Mesenchymal stem cell (in vitro differentiated cells and primary cell): Measurements from ENCODE around the gene MARF1.
A peak's percentile ranks its signal among the peaks of the same experiment; 100 is the strongest.

Experiments
- DNase-seq: peaks from one replicate; pipeline ENCODE4 v3.0.0-alpha.2; 2013
- H2AFZ ChIP-seq: one replicate; pipeline ENCODE4 v1.6.1; 2013; ENCODE audit warnings: low read depth, mild to moderate bottlenecking, control low read depth, inconsistent platforms, low read length, moderate library complexity
- H2AK5ac ChIP-seq: 2 replicates; pipeline ENCODE4 v1.6.1; 2013; ENCODE audit warnings: low read length, moderate library complexity, mild to moderate bottlenecking, inconsistent platforms; ENCODE audit not compliant: severe bottlenecking
- H2BK120ac ChIP-seq: one replicate; pipeline ENCODE4 v1.6.1; 2013; ENCODE audit warnings: low read depth, mild to moderate bottlenecking, inconsistent platforms, low read length, moderate library complexity
- H2BK12ac ChIP-seq, 2 experiments: one replicate each; pipeline ENCODE4 v1.6.1; 2013; ENCODE audit warnings: inconsistent platforms in 2 of 2, low read length in 2 of 2, mild to moderate bottlenecking in 2 of 2, moderate library complexity in 2 of 2, control low read depth in 1 of 2
- H2BK15ac ChIP-seq: one replicate; pipeline ENCODE4 v1.6.1; 2013; ENCODE audit warnings: mild to moderate bottlenecking, low read depth, inconsistent platforms; ENCODE audit not compliant: poor library complexity, severe bottlenecking
- H2BK5ac ChIP-seq: 2 replicates; pipeline ENCODE4 v1.6.1; 2013; ENCODE audit warnings: low read depth, mild to moderate bottlenecking, low read length, control low read depth, inconsistent platforms; ENCODE audit not compliant: poor library complexity, severe bottlenecking
- H3K14ac ChIP-seq, 2 experiments: one replicate each; pipeline ENCODE4 v1.6.1; 2013; ENCODE audit warnings: inconsistent platforms in 2 of 2, low read length in 2 of 2, control low read depth in 1 of 2, mild to moderate bottlenecking in 1 of 2, moderate library complexity in 1 of 2
- H3K18ac ChIP-seq, 2 experiments: one replicate each; pipeline ENCODE4 v1.6.1; 2013; ENCODE audit warnings: inconsistent platforms in 2 of 2, low read length in 2 of 2, control low read depth in 1 of 2, low read depth in 1 of 2, mild to moderate bottlenecking in 1 of 2
- H3K23ac ChIP-seq, 2 experiments: one replicate each; pipeline ENCODE4 v1.6.1; 2013; ENCODE audit warnings: inconsistent platforms in 2 of 2, low read length in 2 of 2, mild to moderate bottlenecking in 2 of 2, moderate library complexity in 2 of 2, control low read depth in 1 of 2
- H3K27ac ChIP-seq: 2 replicates; pipeline ENCODE4 v1.5.1; 2013; ENCODE audit warnings: mild to moderate bottlenecking, moderate library complexity, low read length, control low read depth, inconsistent platforms; ENCODE audit not compliant: poor library complexity, severe bottlenecking
- H3K27me3 ChIP-seq, 2 experiments: 2 replicates each; pipeline versions ENCODE4 v1.6.1 to v1.7.0; 2013; ENCODE audit warnings: low read length in 2 of 2, mild to moderate bottlenecking in 2 of 2, moderate library complexity in 2 of 2, control low read depth in 1 of 2, inconsistent platforms in 1 of 2; ENCODE audit not compliant: control insufficient read depth in 1 of 2, insufficient read depth in 1 of 2
- H3K36me3 ChIP-seq, 2 experiments: 2 replicates each; pipeline versions ENCODE4 v1.6.1 to v1.7.0; 2013; ENCODE audit warnings: low read length in 2 of 2, control low read depth in 1 of 2, inconsistent platforms in 1 of 2, low read depth in 1 of 2, mild to moderate bottlenecking in 1 of 2; ENCODE audit not compliant: insufficient read depth in 2 of 2, control insufficient read depth in 1 of 2
- H3K4ac ChIP-seq, 2 experiments: one replicate each; pipeline ENCODE4 v1.6.1; 2013; ENCODE audit warnings: inconsistent platforms in 2 of 2, low read length in 2 of 2, mild to moderate bottlenecking in 2 of 2, moderate library complexity in 2 of 2, control low read depth in 1 of 2, low read depth in 1 of 2
- H3K4me1 ChIP-seq: 2 replicates; pipeline ENCODE4 v1.6.1; 2013; ENCODE audit warnings: low read depth, low read length, control low read depth; ENCODE audit not compliant: control insufficient read depth, insufficient read depth
- H3K4me2 ChIP-seq: 2 replicates; pipeline ENCODE4 v1.6.1; 2013; ENCODE audit warnings: low read length, mild to moderate bottlenecking, inconsistent platforms; ENCODE audit not compliant: poor library complexity, severe bottlenecking
- H3K4me3 ChIP-seq, 2 experiments: 2 replicates each; pipeline versions ENCODE4 v1.5.1 to v1.7.0; 2013; ENCODE audit warnings: low read length in 2 of 2, mild to moderate bottlenecking in 2 of 2, control low read depth in 1 of 2, low read depth in 1 of 2; ENCODE audit not compliant: insufficient read depth in 1 of 2
- H3K79me1 ChIP-seq: replicated peaks from 2 replicates; pipeline ENCODE4 v1.6.1; 2013; ENCODE audit warnings: mild to moderate bottlenecking, control low read depth, low read length, inconsistent platforms; ENCODE audit not compliant: poor library complexity, severe bottlenecking
- H3K9ac ChIP-seq: 2 replicates; pipeline ENCODE4 v1.7.0; 2013; ENCODE audit warnings: mild to moderate bottlenecking, low read length, moderate library complexity
- H3K9me3 ChIP-seq: 2 replicates; pipeline ENCODE4 v1.7.0; 2013; ENCODE audit warnings: mild to moderate bottlenecking, low read length; ENCODE audit not compliant: control insufficient read depth
- H4K8ac ChIP-seq: one replicate; pipeline ENCODE4 v1.6.1; 2013; ENCODE audit warnings: inconsistent platforms, mild to moderate bottlenecking, low read length, moderate library complexity
- H4K91ac ChIP-seq: one replicate; pipeline ENCODE4 v1.6.1; 2013; ENCODE audit warnings: mild to moderate bottlenecking, low read length, inconsistent platforms
- WGBS: methylation state at CpG from one replicate; pipeline ENCODE4 v1.1.7; 2013; ENCODE audit warnings: mixed read lengths; 5-methylcytosine and 5-hydroxymethylcytosine counted together

Gene MARF1

DNA sequence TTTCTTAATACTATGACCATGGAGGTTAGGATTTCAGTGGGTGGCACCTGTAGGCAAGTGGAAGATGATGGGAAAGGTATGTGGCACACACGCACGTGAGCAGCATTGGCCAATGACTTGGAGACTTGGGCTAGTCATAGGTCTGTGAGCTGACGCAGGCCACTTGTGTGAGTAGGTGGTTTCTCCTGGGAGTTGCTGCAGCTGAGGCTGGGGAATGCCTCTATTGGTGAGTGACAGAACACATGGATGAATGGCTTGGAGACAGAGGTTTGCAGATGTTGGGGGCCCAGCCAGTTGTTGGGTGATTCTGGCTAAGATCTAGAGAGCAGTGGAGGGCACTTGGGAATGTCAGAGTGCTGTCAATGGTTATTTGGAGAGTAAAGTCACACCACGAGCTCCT, 64.1 kb downstream of the MARF1 start:
- WGBS: 97% methylated on average over 4 of the region's 4 CpGs
- H3K4me1 ChIP-seq: no peaks in the 10 kb centered on the region

DNA sequence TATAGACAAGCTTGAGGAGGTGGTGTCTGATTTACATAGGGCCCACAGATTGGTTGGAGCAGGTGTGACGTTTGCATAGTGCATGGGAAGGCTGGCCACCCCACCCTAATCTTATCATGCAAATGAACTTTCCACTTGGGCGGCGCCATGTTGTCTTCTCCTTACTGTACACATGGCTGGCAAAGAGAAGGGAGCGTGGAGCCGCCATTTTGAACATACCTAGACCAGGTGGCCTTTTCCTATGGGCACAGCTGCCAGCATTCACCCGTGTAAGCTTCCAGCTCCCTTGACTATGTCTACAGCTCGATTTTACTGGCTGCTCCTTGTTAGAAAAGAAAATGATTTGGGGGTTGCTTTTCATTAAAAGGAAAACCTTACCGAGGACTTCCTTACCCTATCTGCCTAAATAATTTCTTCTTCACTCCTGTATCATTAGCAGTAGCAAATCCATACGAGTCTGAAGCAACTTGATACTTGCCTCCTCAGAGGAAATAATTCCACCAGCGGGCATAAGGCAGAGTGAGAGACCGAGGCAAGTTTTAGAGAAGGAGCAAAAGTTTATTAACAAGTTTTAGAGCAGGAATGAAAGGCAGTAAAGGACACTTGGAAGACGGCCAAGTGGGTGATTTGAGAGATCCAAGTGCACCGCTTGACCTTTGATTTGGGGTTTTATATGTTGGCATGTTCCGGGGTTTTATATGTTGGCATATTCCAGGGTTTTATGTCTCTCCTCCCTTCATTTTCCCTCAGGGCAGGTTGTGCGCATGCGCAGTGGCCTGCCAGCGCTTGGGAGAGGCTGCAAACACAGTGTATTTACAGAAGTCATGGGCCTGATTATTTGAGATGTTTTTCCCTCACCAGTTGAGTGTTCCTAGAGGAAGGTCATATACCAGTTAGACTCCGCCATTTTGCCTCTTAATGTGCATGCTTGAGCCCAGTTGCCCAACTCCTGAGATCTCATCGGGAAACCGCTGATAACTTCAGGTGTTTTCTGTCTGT, 65.7 kb downstream of the MARF1 start:
- Histone ChIP-seq H3K18ac (no peak overlapping the region), H2AK5ac (no peak overlapping the region), H3K9ac (peak overlapping the region; percentile 3), H2BK15ac (peak overlapping the region; percentile 13), H3K9me3 (no peaks in the 10 kb centered on the region), H3K14ac (no peak overlapping the region), H3K4me2 (no peak overlapping the region), H3K27me3 (no peaks in the 10 kb centered on the region), H3K4ac (no peak overlapping the region), H3K23ac (no peak overlapping the region), H3K27ac (no peak overlapping the region), H3K4me1 (peaks cover 4% of the 10 kb centered on the region), H3K4me3 (no peak overlapping the region), H4K8ac (no peak overlapping the region), H3K36me3 (peaks cover 17 to 78% of the 10 kb centered on the region in 2 experiments), H3K79me1 (peaks cover 8% of the 10 kb centered on the region), H2BK5ac (no peak overlapping the region), H2AFZ (no peak overlapping the region), H2BK120ac (no peak overlapping the region), H4K91ac (no peak overlapping the region), H2BK12ac (no peak overlapping the region)
- DNase-seq: no peak
- WGBS: 98% methylated on average over 17 of the region's 20 CpGs

More for the DNA sequence above, 64.1 kb downstream of the MARF1 start:
- Histone ChIP-seq H2BK120ac (no peak overlapping the region), H3K27me3 (no peaks in the 10 kb centered on the region), H2AK5ac (no peak overlapping the region), H4K91ac (no peak overlapping the region), H2BK12ac (no peak overlapping the region), H3K23ac (no peak overlapping the region), H2AFZ (no peak overlapping the region), H3K18ac (no peak overlapping the region), H3K79me1 (peaks cover 8% of the 10 kb centered on the region), H3K4me2 (no peak overlapping the region), H3K9ac (no peak overlapping the region), H4K8ac (no peak overlapping the region), H3K14ac (no peak overlapping the region), H3K27ac (no peak overlapping the region), H3K4ac (no peak overlapping the region), H2BK15ac (no peak overlapping the region), H3K4me3 (no peak overlapping the region), H2BK5ac (no peak overlapping the region), H3K36me3 (peaks cover 25 to 85% of the 10 kb centered on the region in 2 experiments), H3K9me3 (no peaks in the 10 kb centered on the region)
- DNase-seq: no peak

GRCh38 chr16:15575293-15576049, 67.5 kb downstream of the MARF1 start:
- DNase-seq: no peak
- no peak overlapping the region for H3K4me3 ChIP-seq
- no peak overlapping the region for H4K91ac ChIP-seq
- H2AFZ ChIP-seq: no peak overlapping the region
- no peak overlapping the region for H3K4ac ChIP-seq
- H2BK5ac ChIP-seq: no peak overlapping the region
- no peak overlapping the region for H3K9ac ChIP-seq
- no peak overlapping the region for H2BK15ac ChIP-seq
- H2AK5ac ChIP-seq: no peak overlapping the region
- no peak overlapping the region for H3K23ac ChIP-seq
- no peak overlapping the region for H3K27ac ChIP-seq
- H4K8ac ChIP-seq: no peak overlapping the region
- no peaks in the 10 kb centered on the region for H3K27me3 ChIP-seq
- no peaks in the 10 kb centered on the region for H3K9me3 ChIP-seq
- no peak overlapping the region for H2BK12ac ChIP-seq
- peaks cover 12 to 75% of the 10 kb centered on the region in 2 experiments for H3K36me3 ChIP-seq
- no peak overlapping the region for H3K4me2 ChIP-seq
- H2BK120ac ChIP-seq: no peak overlapping the region
- H3K79me1 ChIP-seq: peaks cover 10% of the 10 kb centered on the region
- no peak overlapping the region for H3K18ac ChIP-seq
- no peak overlapping the region for H3K14ac ChIP-seq
- peaks cover 4% of the 10 kb centered on the region for H3K4me1 ChIP-seq
- WGBS: 96% methylated on average over 3 of the region's 4 CpGs

- Histone ChIP-seq H3K4me1 (peaks cover 4% of the 10 kb centered on the region), H2AK5ac (no peak overlapping the region), H4K8ac (no peak overlapping the region), H2BK12ac (no peak overlapping the region), H3K4me2 (no peak overlapping the region), H3K14ac (no peak overlapping the region), H2BK15ac (no peak overlapping the region), H4K91ac (no peak overlapping the region), H2AFZ (no peak overlapping the region), H3K4ac (no peak overlapping the region), H3K4me3 (no peak overlapping the region), H3K9me3 (no peaks in the 10 kb centered on the region), H3K9ac (no peak overlapping the region), H3K27ac (no peak overlapping the region), H3K79me1 (peaks cover 10% of the 10 kb centered on the region), H3K36me3 (peaks cover 16 to 77% of the 10 kb centered on the region in 2 experiments), H3K23ac (no peak overlapping the region), H2BK5ac (no peak overlapping the region), H2BK120ac (no peak overlapping the region), H3K27me3 (no peaks in the 10 kb centered on the region), H3K18ac (no peak overlapping the region)
- 99% methylated on average over 10 of the region's 10 CpGs for whole genome bisulfite sequencing
- no peak for DNase-seq
These were observed 68.4 kb downstream of the MARF1 start for GRCh38 chr16:15574614-15574948.
